ENCODE results near the gene CRYBG1.

Gene CRYBG1

GRCh38 chr6:106528521-106528920 is 168.0 kb downstream of the CRYBG1 start:
- H3K27me3 ChIP-seq (ENCODE audit: insufficient read depth, low read length, poor library complexity, severe bottlenecking): no peaks in the 10 kb centered on the region
- H4K20me1 ChIP-seq (ENCODE audit: insufficient read depth, low read length, poor library complexity, severe bottlenecking): peaks cover 9% of the 10 kb centered on the region
- TF ChIP-seq, protein P1, sequence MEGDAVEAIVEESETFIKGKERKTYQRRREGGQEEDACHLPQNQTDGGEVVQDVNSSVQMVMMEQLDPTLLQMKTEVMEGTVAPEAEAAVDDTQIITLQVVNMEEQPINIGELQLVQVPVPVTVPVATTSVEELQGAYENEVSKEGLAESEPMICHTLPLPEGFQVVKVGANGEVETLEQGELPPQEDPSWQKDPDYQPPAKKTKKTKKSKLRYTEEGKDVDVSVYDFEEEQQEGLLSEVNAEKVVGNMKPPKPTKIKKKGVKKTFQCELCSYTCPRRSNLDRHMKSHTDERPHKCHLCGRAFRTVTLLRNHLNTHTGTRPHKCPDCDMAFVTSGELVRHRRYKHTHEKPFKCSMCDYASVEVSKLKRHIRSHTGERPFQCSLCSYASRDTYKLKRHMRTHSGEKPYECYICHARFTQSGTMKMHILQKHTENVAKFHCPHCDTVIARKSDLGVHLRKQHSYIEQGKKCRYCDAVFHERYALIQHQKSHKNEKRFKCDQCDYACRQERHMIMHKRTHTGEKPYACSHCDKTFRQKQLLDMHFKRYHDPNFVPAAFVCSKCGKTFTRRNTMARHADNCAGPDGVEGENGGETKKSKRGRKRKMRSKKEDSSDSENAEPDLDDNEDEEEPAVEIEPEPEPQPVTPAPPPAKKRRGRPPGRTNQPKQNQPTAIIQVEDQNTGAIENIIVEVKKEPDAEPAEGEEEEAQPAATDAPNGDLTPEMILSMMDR (conservative IDR thresholded peaks at IDR 0.05; ENCODE audit: low read length): no peak
- no peak for TF ChIP-seq EZH2phosphoT487 (IDR thresholded peaks at IDR 0.05; ENCODE audit: borderline replicate concordance)
- peaks cover 36% of the 10 kb centered on the region for H3K4me1 ChIP-seq (ENCODE audit: insufficient read depth, low read length, poor library complexity, severe bottlenecking)
- peaks cover 33% of the 10 kb centered on the region for H3K36me3 ChIP-seq (ENCODE audit: insufficient read depth, low read length)
- H3K79me2 ChIP-seq (ENCODE audit: insufficient read depth, low read length): peaks cover 9% of the 10 kb centered on the region
- no peak overlapping the region for H3K9ac ChIP-seq (ENCODE audit: low read depth, low read length, poor library complexity, severe bottlenecking)
- H2AFZ ChIP-seq (ENCODE audit: low read length): no peak overlapping the region
- H3K9me2 ChIP-seq (replicated peaks; ENCODE audit: low read depth, low read length): no peaks in the 10 kb centered on the region
- H3K4me2 ChIP-seq (ENCODE audit: low read depth, low read length, poor library complexity, severe bottlenecking): no peak overlapping the region
- H3F3A ChIP-seq (ENCODE audit: low read depth): no peaks in the 10 kb centered on the region
- no peaks in the 10 kb centered on the region for H3K9me3 ChIP-seq (ENCODE audit: insufficient read depth, low read depth, low read length)
- no peak overlapping the region for H3K4me3 ChIP-seq (ENCODE audit: low read length, poor library complexity, severe bottlenecking)

- Histone ChIP-seq H3K4me1 (ENCODE audit: insufficient read depth, low read length, poor library complexity, severe bottlenecking) (peaks cover 39% of the 10 kb centered on the region), H3K4me2 (ENCODE audit: low read depth, low read length, poor library complexity, severe bottlenecking) (no peak overlapping the region), H3K9me2 (replicated peaks; ENCODE audit: low read depth, low read length) (no peaks in the 10 kb centered on the region), H4K20me1 (ENCODE audit: insufficient read depth, low read length, poor library complexity, severe bottlenecking) (peaks cover 9% of the 10 kb centered on the region), H3K9ac (ENCODE audit: low read depth, low read length, poor library complexity, severe bottlenecking) (no peak overlapping the region), H3K79me2 (ENCODE audit: insufficient read depth, low read length) (peaks cover under 1% of the 10 kb centered on the region), H3K36me3 (ENCODE audit: insufficient read depth, low read length) (peaks cover 35% of the 10 kb centered on the region), H3K9me3 (ENCODE audit: insufficient read depth, low read depth, low read length) (no peaks in the 10 kb centered on the region), H3F3A (ENCODE audit: low read depth) (no peaks in the 10 kb centered on the region), H3K27me3 (ENCODE audit: insufficient read depth, low read length, poor library complexity, severe bottlenecking) (no peaks in the 10 kb centered on the region), H2AFZ (ENCODE audit: low read length) (no peak overlapping the region), H3K4me3 (ENCODE audit: low read length, poor library complexity, severe bottlenecking) (no peak overlapping the region)
- TF ChIP-seq, protein P1 (conservative IDR thresholded peaks at IDR 0.05; ENCODE audit: low read length): no peak
- no peak for TF ChIP-seq EZH2phosphoT487 (IDR thresholded peaks at IDR 0.05; ENCODE audit: borderline replicate concordance)
These were observed 168.9 kb downstream of the CRYBG1 start for GRCh38 chr6:106529438-106529837.

DNA sequence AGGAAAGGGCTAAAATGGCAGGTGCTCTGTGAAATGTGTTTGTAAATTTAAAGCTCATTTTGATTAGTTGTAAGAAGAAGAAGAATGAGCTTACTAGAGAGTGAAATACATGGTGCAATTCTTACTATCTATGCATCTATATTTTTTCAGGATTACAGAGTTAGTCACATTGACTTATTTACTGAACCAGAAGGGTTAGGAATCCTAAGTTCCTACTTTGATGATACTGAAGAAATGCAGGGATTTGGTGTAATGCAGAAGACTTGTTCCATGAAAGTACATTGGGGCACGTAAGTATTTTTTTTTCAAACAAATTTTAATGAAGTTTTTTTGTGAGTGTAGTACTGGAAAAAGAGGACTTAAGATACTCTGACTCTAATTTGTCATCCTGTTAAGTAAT is 169.5 kb downstream of the CRYBG1 start:
- H3K4me2 ChIP-seq (ENCODE audit: low read depth, low read length, poor library complexity, severe bottlenecking): no peak overlapping the region
- no peaks in the 10 kb centered on the region for H3K27me3 ChIP-seq (ENCODE audit: insufficient read depth, low read length, poor library complexity, severe bottlenecking)
- peaks cover 9% of the 10 kb centered on the region for H4K20me1 ChIP-seq (ENCODE audit: insufficient read depth, low read length, poor library complexity, severe bottlenecking)
- no peaks in the 10 kb centered on the region for H3K9me3 ChIP-seq (ENCODE audit: insufficient read depth, low read depth, low read length)
- no peaks in the 10 kb centered on the region for H3K9me2 ChIP-seq (replicated peaks; ENCODE audit: low read depth, low read length)
- no peaks in the 10 kb centered on the region for H3F3A ChIP-seq (ENCODE audit: low read depth)
- H3K4me3 ChIP-seq (ENCODE audit: low read length, poor library complexity, severe bottlenecking): no peak overlapping the region
- H3K4me1 ChIP-seq (ENCODE audit: insufficient read depth, low read length, poor library complexity, severe bottlenecking): peaks cover 37% of the 10 kb centered on the region
- peaks cover 35% of the 10 kb centered on the region for H3K36me3 ChIP-seq (ENCODE audit: insufficient read depth, low read length)
- TF ChIP-seq, protein P1 (conservative IDR thresholded peaks at IDR 0.05; ENCODE audit: low read length): no peak
- TF ChIP-seq EZH2phosphoT487 (IDR thresholded peaks at IDR 0.05; ENCODE audit: borderline replicate concordance): no peak
- H3K79me2 ChIP-seq (ENCODE audit: insufficient read depth, low read length): no peaks in the 10 kb centered on the region; the same call in 1 of the 2 replicates
- H2AFZ ChIP-seq (ENCODE audit: low read length): no peak overlapping the region
- H3K9ac ChIP-seq (ENCODE audit: low read depth, low read length, poor library complexity, severe bottlenecking): no peak overlapping the region

Data from Loucy (cell line).